ENCODE data around the gene TNFRSF21.

DNA sequence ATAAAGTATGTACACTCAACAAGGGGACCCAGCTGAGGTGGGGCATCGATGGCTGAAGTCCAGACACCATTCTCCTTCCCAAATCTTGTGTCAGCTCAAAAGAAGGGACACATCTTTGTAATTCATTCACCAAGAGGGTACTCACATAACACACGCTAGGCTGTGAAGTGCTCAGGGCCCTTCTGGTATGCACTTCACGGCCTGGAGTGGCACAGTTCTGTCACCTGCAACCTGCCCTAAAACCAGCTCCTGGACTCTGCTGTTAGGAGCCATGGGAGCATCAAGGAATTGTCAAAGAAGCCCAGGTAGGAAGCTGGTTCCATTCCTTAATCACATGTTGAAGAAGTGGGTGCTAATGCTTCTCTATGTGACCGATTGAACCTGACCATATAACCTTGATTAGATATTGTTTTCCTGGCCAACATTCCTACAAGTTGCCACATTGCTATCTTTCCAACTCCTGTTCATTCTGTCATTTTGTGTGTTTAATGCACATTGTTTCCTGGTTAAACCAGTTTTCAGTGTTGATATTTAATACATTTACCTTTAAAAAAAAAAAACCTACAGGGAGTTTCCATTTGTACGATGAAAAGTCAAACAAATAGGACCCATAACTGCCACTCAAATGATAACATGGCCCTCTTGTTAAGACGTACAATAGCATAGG, 127.3 kb downstream of the TNFRSF21 start:
- TF ChIP-seq, protein P1, sequence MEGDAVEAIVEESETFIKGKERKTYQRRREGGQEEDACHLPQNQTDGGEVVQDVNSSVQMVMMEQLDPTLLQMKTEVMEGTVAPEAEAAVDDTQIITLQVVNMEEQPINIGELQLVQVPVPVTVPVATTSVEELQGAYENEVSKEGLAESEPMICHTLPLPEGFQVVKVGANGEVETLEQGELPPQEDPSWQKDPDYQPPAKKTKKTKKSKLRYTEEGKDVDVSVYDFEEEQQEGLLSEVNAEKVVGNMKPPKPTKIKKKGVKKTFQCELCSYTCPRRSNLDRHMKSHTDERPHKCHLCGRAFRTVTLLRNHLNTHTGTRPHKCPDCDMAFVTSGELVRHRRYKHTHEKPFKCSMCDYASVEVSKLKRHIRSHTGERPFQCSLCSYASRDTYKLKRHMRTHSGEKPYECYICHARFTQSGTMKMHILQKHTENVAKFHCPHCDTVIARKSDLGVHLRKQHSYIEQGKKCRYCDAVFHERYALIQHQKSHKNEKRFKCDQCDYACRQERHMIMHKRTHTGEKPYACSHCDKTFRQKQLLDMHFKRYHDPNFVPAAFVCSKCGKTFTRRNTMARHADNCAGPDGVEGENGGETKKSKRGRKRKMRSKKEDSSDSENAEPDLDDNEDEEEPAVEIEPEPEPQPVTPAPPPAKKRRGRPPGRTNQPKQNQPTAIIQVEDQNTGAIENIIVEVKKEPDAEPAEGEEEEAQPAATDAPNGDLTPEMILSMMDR (optimal IDR thresholded peaks at IDR 0.05 in 1 of 3, IDR thresholded peaks at IDR 0.05 in 1 of 3, conservative IDR thresholded peaks at IDR 0.05 in 1 of 3; ENCODE audit: extremely low read depth in 1 of 3, insufficient read depth in 2 of 3, low read length in 3 of 3), result no peak
- TF ChIP-seq EZH2 (IDR thresholded peaks at IDR 0.05; ENCODE audit: low read length), result no peak
